Activated CD4-positive, CD25-positive, alpha-beta regulatory T cell treated with anti-CD3 and anti-CD28 coated beads, Interleukin-2, amount 50 U/mL, for 16 hours (primary cell): ENCODE measurements around the gene GALK2.
"Not testable (repeated sequence)": the region's sequence is repeated elsewhere in the genome, so short reads cannot be mapped to it uniquely, and the experiment has no call there.

Experiments
- DNase-seq: peaks from one replicate; pipeline ENCODE4 v3.0.0-alpha.2; 2020; ENCODE audit warnings: low read depth, low spot score

The GALK2 gene

GRCh38 chr15:49164865-49165264, 5.2 kb upstream of the GALK2 start:
- no peak for DNase-seq

GRCh38 chr15:49168016-49168415, 2.0 kb upstream of the GALK2 start:
- no peak for DNase-seq

- DNase-seq, result no peak
Observed at GRCh38 chr15:49171790-49172189, 1.7 kb downstream of the GALK2 start.

GRCh38 chr15:49174902-49175301, 4.9 kb downstream of the GALK2 start:
- no peak for DNase-seq

GRCh38 chr15:49175582-49176397, 5.7 kb downstream of the GALK2 start:
- not testable (repeated sequence) for DNase-seq

GRCh38 chr15:49178497-49178896, 8.4 kb downstream of the GALK2 start:
- no peak for DNase-seq

GRCh38 chr15:49179433-49180190, 9.6 kb downstream of the GALK2 start:
- no peak for DNase-seq

GRCh38 chr15:49182128-49182527, 12.1 kb downstream of the GALK2 start:
- no peak for DNase-seq

- not testable (repeated sequence) for DNase-seq
Observed at GRCh38 chr15:49183741-49184140, 13.7 kb downstream of the GALK2 start.

GRCh38 chr15:49185473-49185872, 15.4 kb downstream of the GALK2 start:
- DNase-seq, result no peak

- no peak for DNase-seq
Observed at GRCh38 chr15:49187549-49188245, 17.6 kb downstream of the GALK2 start.

GRCh38 chr15:49188933-49189332, 18.9 kb downstream of the GALK2 start:
- no peak for DNase-seq

- no peak for DNase-seq
Observed at GRCh38 chr15:49189631-49190030, 19.6 kb downstream of the GALK2 start.

GRCh38 chr15:49190586-49190985, 20.5 kb downstream of the GALK2 start:
- DNase-seq, result no peak

- no peak for DNase-seq
Observed at GRCh38 chr15:49191892-49192291, 21.8 kb downstream of the GALK2 start.

- no peak for DNase-seq
Observed at GRCh38 chr15:49196856-49197255, 26.8 kb downstream of the GALK2 start.

- DNase-seq, result no peak
Observed at GRCh38 chr15:49199666-49200065, 29.6 kb downstream of the GALK2 start.

- no peak for DNase-seq
Observed at GRCh38 chr15:49200347-49200746, 30.3 kb downstream of the GALK2 start.

GRCh38 chr15:49208102-49208501, 38.1 kb downstream of the GALK2 start:
- not testable (repeated sequence) for DNase-seq

GRCh38 chr15:49212897-49213296, 42.9 kb downstream of the GALK2 start:
- no peak for DNase-seq

- no peak for DNase-seq
Observed at GRCh38 chr15:49215768-49216739, 46.0 kb downstream of the GALK2 start.
